Ascending aorta (tissue), 2 donors: Measurements from ENCODE around the gene SMIM3. TPM values are rescaled to one million over a fixed set of nuclear protein-coding genes. Genes with fewer than 3 reads are reported as not detected.
"Not testable (repeated sequence)": the region's sequence is repeated elsewhere in the genome, so short reads cannot be mapped to it uniquely, and the experiment has no call there.

Source experiments
- DNase-seq, 2 donors: peaks; one replicate each; pipeline ENCODE4 v3.0.0-alpha.2; 2019; ENCODE audit warnings: low spot score in 2 of 2
- H3K27ac ChIP-seq, 2 donors: fragments of 200-600 bp; sonication (generic); one replicate each; pipeline ENCODE4 v1.5.1; 2016 to 2017; ENCODE audit warnings: mild to moderate bottlenecking in 1 of 2
- H3K27me3 ChIP-seq: fragments of 200-600 bp; sonication (generic); one replicate; pipeline ENCODE4 v1.5.1; 2017
- H3K36me3 ChIP-seq, 2 donors: fragments of 200-600 bp; sonication (generic); one replicate each; pipeline ENCODE4 v1.5.1; 2016
- H3K4me1 ChIP-seq, 2 donors: fragments of 200-600 bp; sonication (generic); one replicate each; pipeline ENCODE4 v1.5.1; 2016 to 2017; ENCODE audit warnings: mild to moderate bottlenecking in 1 of 2
- H3K4me3 ChIP-seq, 2 donors: fragments of 200-600 bp; sonication (generic); one replicate each; pipeline ENCODE4 v1.5.1; 2016 to 2017; ENCODE audit warnings: mild to moderate bottlenecking in 1 of 2
- H3K9me3 ChIP-seq, 2 donors: fragments of 200-600 bp; sonication (generic); one replicate each; pipeline ENCODE4 v1.5.1; 2016
- intact Hi-C: fragments of 100-400 bp; cut with DNase I; formaldehyde crosslinking; loops from one replicate; pipeline ENCODE4 v1.15.1; 2023
- total RNA-seq: library from RNA; depleted of rRNA; stranded (reverse); fragments of >200 nt; gene quantifications from one replicate; pipeline ENCODE4 v1.1.0, GENCODE V29; 2016
- TF ChIP-seq, protein P1 (sequence below), 3 experiments: fragments of 200-600 bp in 2 of 3; fragments of 450-650 bp in 1 of 3; sonication (generic) in 2 of 3; IDR thresholded peaks; one replicate each; pipeline ENCODE4 v1.5.1; 2016 to 2019; ENCODE audit warnings: antibody characterized with exemption in 3 of 3, mild to moderate bottlenecking in 1 of 3, moderate library complexity in 1 of 3

SMIM3 gene
- total RNA-seq, 1 donor from 2014 or later: 52.4 TPM

DNA sequence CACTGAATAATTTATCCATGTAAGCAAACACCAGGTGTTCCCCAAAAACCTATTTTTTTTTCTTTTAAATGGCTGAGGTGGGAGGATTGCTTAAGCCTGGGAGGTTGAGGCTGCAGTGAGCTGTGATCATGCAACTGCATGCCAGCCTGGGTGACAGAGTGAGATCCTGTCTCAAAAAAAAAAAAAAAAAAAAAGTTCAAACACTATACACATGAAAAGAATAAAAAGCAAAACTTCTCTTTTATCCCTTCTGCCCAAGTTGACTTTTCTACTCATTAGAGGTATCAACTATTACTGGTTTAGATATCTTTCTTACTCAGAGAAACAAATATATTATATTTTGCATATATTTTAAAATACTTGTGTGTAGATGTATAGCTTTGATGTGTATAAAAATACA lies 37.6 kb upstream of the SMIM3 start:
- H3K4me1 ChIP-seq: no peaks in the 10 kb centered on the region
- H3K4me3 ChIP-seq: no peak overlapping the region
- no peak for DNase-seq
- TF ChIP-seq, protein P1, sequence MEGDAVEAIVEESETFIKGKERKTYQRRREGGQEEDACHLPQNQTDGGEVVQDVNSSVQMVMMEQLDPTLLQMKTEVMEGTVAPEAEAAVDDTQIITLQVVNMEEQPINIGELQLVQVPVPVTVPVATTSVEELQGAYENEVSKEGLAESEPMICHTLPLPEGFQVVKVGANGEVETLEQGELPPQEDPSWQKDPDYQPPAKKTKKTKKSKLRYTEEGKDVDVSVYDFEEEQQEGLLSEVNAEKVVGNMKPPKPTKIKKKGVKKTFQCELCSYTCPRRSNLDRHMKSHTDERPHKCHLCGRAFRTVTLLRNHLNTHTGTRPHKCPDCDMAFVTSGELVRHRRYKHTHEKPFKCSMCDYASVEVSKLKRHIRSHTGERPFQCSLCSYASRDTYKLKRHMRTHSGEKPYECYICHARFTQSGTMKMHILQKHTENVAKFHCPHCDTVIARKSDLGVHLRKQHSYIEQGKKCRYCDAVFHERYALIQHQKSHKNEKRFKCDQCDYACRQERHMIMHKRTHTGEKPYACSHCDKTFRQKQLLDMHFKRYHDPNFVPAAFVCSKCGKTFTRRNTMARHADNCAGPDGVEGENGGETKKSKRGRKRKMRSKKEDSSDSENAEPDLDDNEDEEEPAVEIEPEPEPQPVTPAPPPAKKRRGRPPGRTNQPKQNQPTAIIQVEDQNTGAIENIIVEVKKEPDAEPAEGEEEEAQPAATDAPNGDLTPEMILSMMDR (IDR thresholded peaks at IDR 0.05): no peak
- no peaks in the 10 kb centered on the region for H3K27me3 ChIP-seq
- H3K9me3 ChIP-seq: no peaks in the 10 kb centered on the region
- H3K36me3 ChIP-seq: peaks cover 11 to 23% of the 10 kb centered on the region in 2 donors
- H3K27ac ChIP-seq: no peak overlapping the region
- intact Hi-C loops: no loop called here

DNA sequence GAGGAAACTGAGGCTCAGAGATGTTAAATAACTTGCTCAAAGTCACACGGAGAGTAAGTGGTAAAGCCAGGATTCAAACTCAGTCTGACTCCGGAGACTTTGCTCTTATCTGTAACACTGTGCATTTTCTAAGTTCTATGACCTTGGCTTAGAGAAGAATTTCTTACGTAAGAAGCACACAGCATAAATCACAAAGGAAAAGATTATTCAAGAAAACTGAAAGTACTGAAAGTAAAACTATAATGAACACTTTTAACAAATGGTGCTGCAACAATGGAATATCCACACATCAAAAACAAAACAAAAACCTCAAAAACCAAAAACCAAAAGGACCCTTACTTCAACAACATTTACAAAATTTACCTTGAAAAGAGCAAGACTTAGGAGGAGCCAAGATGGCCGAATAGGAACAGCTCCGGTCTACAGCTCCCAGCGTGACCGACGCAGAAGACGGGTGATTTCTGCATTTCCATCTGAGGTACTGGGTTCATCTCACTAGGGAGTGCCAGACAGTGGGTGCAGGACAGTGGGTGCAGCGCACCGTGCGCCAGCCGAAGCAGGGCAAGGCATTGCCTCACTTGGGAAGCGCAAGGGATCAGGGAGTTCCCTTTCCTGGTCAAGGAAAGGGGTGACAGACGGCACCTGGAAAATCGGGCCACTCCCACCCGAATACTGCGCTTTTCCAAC lies 36.0 kb upstream of the SMIM3 start:
- H3K4me3 ChIP-seq, DNase-seq, H3K9me3 ChIP-seq, intact Hi-C loops, H3K4me1 ChIP-seq, H3K27me3 ChIP-seq, H3K27ac ChIP-seq: not testable (repeated sequence)
- peaks cover 10 to 17% of the 10 kb centered on the region in 2 donors for H3K36me3 ChIP-seq

DNA sequence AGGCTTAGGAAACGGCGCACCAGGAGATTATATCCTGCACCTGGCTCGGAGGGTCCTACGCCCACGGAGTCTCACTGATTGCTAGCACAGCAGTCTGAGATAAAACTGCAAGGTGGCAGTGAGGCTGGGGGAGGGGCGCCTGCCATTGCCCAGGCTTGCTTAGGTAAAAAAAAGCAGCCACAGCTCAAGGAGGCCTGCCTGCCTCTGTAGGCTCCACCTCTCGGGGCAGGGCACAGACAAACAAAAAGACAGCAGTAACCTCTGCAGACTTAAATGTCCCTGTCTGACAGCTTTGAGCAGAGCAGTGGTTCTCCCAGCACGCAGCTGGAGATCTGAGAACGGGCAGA lies 35.4 kb upstream of the SMIM3 start:
- H3K9me3 ChIP-seq, H3K27ac ChIP-seq, H3K4me1 ChIP-seq, H3K4me3 ChIP-seq, DNase-seq, intact Hi-C loops, H3K27me3 ChIP-seq: not testable (repeated sequence)
- H3K36me3 ChIP-seq: peaks cover 10 to 17% of the 10 kb centered on the region in 2 donors

DNA sequence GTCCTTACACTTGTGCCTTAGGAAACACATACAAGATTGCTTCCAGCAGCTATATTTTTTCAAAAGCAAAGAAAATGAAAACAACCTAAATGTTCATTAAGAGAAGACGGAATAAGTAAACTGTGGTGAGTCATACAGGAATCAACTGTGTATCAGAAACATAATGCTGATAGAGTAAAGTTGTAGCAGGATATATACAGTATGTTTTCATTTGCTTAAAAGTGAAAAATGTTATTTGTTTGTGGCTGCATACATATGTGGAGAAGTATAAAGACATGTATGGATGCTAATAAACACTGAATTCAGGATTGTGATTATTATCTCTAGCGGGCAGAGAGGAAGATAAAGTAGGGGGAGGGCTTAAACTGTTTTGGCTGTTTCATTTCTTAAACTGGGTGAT lies 28.1 kb upstream of the SMIM3 start:
- TF ChIP-seq, protein P1 (IDR thresholded peaks at IDR 0.05): no peak
- DNase-seq: no peak
- Histone ChIP-seq H3K9me3 (no peaks in the 10 kb centered on the region), H3K27ac (no peak overlapping the region), H3K4me1 (peaks cover 0 to 10% of the 10 kb centered on the region in 2 donors), H3K36me3 (peaks cover 32 to 41% of the 10 kb centered on the region in 2 donors), H3K27me3 (no peaks in the 10 kb centered on the region), H3K4me3 (no peak overlapping the region)
- intact Hi-C loops: no loop called here

DNA sequence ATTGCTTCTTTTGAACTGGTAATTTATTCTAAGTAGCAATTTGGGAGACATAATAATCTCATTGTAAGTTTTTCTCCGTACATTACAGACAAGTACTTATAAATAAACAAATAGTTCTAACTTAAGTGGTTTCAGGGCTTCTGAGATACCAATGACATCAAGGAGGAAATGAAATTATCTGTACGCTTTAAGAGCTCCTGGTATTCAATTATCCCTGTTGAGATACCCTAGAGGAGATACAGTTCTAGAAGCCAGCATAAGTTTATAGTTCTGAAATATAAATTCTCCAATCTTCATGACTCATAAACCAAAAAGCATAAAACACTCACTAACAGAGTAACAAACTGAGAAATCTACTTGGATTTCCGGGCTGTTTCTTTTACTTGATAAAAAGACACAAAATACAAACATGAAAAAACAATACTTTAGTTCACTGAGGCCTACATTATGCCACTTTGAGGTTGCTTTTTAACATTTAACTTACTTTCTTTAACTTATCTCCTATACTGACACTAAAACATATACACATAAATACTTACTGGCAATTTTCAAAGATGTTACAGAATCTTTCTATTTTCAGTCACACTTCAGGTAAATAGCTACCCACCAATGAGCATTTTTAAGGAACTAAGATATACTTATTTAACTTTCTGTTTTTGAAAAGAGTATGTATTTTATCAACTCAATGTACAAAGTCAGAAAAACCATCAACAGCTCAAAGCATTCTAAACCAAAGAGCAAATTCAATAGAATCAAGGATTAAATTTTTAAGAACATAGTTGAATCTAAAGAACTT lies 27.3 kb upstream of the SMIM3 start:
- H3K27me3 ChIP-seq: no peaks in the 10 kb centered on the region
- H3K4me1 ChIP-seq: peaks cover 0 to 10% of the 10 kb centered on the region in 2 donors
- no peak overlapping the region for H3K27ac ChIP-seq
- no peaks in the 10 kb centered on the region for H3K9me3 ChIP-seq
- peaks cover 32 to 48% of the 10 kb centered on the region in 2 donors for H3K36me3 ChIP-seq
- TF ChIP-seq, protein P1 (IDR thresholded peaks at IDR 0.05): no peak
- DNase-seq: no peak
- no peak overlapping the region for H3K4me3 ChIP-seq
- intact Hi-C loops: no loop called here

DNA sequence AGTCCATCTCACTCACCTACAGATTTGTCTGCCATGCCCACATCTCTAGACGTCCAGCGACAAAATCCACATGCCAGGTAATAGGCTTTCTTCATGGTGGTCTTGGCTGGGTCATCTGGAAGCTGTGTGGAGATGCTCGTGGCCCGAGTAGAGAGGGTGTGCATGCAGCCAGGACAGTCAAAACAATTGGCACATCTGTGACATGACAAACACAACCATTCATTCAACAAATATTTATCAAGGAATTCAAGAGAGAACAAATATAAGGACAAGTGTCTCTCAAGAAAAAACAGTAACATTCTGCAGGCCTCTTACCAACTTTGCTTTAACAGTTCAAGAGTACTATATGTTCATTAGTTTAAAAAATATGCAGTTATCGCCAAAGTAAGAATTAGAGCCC lies 25.1 kb upstream of the SMIM3 start:
- Histone ChIP-seq H3K9me3 (no peaks in the 10 kb centered on the region), H3K4me3 (no peak overlapping the region), H3K27ac (no peak overlapping the region), H3K36me3 (peaks cover 32 to 48% of the 10 kb centered on the region in 2 donors), H3K27me3 (no peaks in the 10 kb centered on the region), H3K4me1 (peaks cover 4 to 23% of the 10 kb centered on the region in 2 donors)
- TF ChIP-seq, protein P1 (IDR thresholded peaks at IDR 0.05): no peak
- DNase-seq: no peak
- intact Hi-C loops: no loop called here
